Esophagus muscularis mucosa (tissue), 4 donors: ENCODE data around the gene SNIP1. TPM values are rescaled to one million over a fixed set of nuclear protein-coding genes. Genes with fewer than 3 reads are reported as not detected.
"Not testable (repeated sequence)": the region's sequence is repeated elsewhere in the genome, so short reads cannot be mapped to it uniquely, and the experiment has no call there.

Source experiments
- DNase-seq: peaks from one replicate; pipeline ENCODE4 v3.0.0-alpha.2; 2017; ENCODE audit errors: extremely low spot score
- H3K27ac ChIP-seq, 4 donors: fragments of 200-600 bp; sonication (generic); replicated peaks in 1 of 4; 1 replicate in 3 of 4; 2 replicates in 1 of 4; pipeline ENCODE4 v1.5.1; 2016 to 2019; ENCODE audit warnings: mild to moderate bottlenecking in 1 of 4
- H3K27me3 ChIP-seq, 4 donors: fragments of 200-600 bp; sonication (generic); one replicate each; pipeline versions ENCODE4 v1.5.1 to v1.6.0; 2016 to 2019
- H3K36me3 ChIP-seq, 4 donors: fragments of 200-600 bp; sonication (generic); one replicate each; pipeline ENCODE4 v1.5.1; 2016 to 2019
- H3K4me1 ChIP-seq, 4 donors: fragments of 200-600 bp; sonication (generic); one replicate each; pipeline ENCODE4 v1.5.1; 2016 to 2019
- H3K4me3 ChIP-seq, 4 donors: fragments of 200-600 bp; sonication (generic); 1 replicate in 2 of 4; 2 replicates in 2 of 4; pipeline ENCODE4 v1.5.1; 2016 to 2019; ENCODE audit warnings: mild to moderate bottlenecking in 4 of 4, moderate library complexity in 1 of 4
- H3K9me3 ChIP-seq, 4 donors: fragments of 200-600 bp; sonication (generic); 1 replicate in 3 of 4; 2 replicates in 1 of 4; pipeline ENCODE4 v1.5.1; 2016 to 2019
- EP300 ChIP-seq: sonication (generic); formaldehyde crosslinking; IDR thresholded peaks from one replicate; pipeline ENCODE4 v1.6.1; 2017; ENCODE audit warnings: antibody characterized with exemption
- POLR2A ChIP-seq: fragments of 450-650 bp; IDR thresholded peaks from one replicate; pipeline ENCODE4 v1.6.1; 2017; ENCODE audit warnings: antibody characterized with exemption, moderate library complexity, mild to moderate bottlenecking, low read depth
- POLR2AphosphoS5 ChIP-seq, 2 donors: sonication (generic); formaldehyde crosslinking; IDR thresholded peaks; one replicate each; pipeline ENCODE4 v1.6.1; 2017; ENCODE audit warnings: antibody characterized with exemption in 2 of 2
- WGBS: methylation state at CpG from one replicate; pipeline ENCODE4 v1.1.5; 2018; 5-methylcytosine and 5-hydroxymethylcytosine counted together
- intact Hi-C: fragments of 100-400 bp; cut with DNase I; formaldehyde crosslinking; loops from one replicate; pipeline ENCODE4 v1.15.1; 2023
- total RNA-seq, 4 donors: library from RNA; depleted of rRNA; stranded (reverse); fragments of >200 nt; gene quantifications; one replicate each; pipeline versions ENCODE4 v1.1.0 to v1.2.1, GENCODE V29; 2016
- TF ChIP-seq, protein P1 (sequence below), 3 experiments: fragments of 200-600 bp in 2 of 3; fragments of 450-650 bp in 1 of 3; sonication (generic) in 2 of 3; IDR thresholded peaks; one replicate each; pipeline ENCODE4 v1.5.1; 2017 to 2019; ENCODE audit warnings: antibody characterized with exemption in 3 of 3, mild to moderate bottlenecking in 2 of 3, moderate library complexity in 1 of 3

The SNIP1 gene
- total RNA-seq, 4 donors from 2014 or later = 9.8 to 19.9 (median 12.1) TPM

DNA sequence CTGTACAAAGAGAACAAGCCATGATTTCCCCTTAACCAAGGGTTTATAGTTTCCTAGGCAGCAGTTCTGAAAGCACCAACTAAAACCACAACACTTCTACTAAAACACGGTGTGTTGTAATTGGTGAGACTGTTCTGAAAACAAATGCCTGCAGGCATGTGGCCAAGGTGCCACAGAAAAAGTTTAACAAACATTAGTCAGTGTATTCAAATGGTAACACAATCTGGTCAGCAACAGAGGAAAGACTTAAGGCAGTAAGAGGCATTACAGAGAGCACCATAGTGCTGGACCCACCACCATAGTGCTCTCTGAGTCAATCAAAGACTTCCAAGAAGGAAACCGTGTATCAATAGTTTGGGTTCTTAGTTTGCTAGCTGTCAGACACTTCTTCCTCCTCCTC, 16.7 kb downstream of the SNIP1 start:
- H3K27me3 ChIP-seq = no peaks in the 10 kb centered on the region
- H3K4me3 ChIP-seq = no peak overlapping the region
- 80% methylated on average over 2 of the region's 2 CpGs for WGBS
- peak overlapping the region in 1 of 4 donors; percentile 16 for H3K27ac ChIP-seq
- H3K4me1 ChIP-seq = peaks cover 15 to 22% (median 16%) of the 10 kb centered on the region in 4 donors
- no peak for DNase-seq
- intact Hi-C loops = no loop called here
- no peaks in the 10 kb centered on the region for H3K9me3 ChIP-seq
- peaks cover 44 to 71% (median 58%) of the 10 kb centered on the region in 4 donors for H3K36me3 ChIP-seq
- TF ChIP-seq, protein P1, sequence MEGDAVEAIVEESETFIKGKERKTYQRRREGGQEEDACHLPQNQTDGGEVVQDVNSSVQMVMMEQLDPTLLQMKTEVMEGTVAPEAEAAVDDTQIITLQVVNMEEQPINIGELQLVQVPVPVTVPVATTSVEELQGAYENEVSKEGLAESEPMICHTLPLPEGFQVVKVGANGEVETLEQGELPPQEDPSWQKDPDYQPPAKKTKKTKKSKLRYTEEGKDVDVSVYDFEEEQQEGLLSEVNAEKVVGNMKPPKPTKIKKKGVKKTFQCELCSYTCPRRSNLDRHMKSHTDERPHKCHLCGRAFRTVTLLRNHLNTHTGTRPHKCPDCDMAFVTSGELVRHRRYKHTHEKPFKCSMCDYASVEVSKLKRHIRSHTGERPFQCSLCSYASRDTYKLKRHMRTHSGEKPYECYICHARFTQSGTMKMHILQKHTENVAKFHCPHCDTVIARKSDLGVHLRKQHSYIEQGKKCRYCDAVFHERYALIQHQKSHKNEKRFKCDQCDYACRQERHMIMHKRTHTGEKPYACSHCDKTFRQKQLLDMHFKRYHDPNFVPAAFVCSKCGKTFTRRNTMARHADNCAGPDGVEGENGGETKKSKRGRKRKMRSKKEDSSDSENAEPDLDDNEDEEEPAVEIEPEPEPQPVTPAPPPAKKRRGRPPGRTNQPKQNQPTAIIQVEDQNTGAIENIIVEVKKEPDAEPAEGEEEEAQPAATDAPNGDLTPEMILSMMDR (IDR thresholded peaks at IDR 0.05) = no peak
- TF ChIP-seq EP300 (no peak), POLR2A (no peak), POLR2AphosphoS5 (IDR thresholded peaks at IDR 0.05) (no peak)

DNA sequence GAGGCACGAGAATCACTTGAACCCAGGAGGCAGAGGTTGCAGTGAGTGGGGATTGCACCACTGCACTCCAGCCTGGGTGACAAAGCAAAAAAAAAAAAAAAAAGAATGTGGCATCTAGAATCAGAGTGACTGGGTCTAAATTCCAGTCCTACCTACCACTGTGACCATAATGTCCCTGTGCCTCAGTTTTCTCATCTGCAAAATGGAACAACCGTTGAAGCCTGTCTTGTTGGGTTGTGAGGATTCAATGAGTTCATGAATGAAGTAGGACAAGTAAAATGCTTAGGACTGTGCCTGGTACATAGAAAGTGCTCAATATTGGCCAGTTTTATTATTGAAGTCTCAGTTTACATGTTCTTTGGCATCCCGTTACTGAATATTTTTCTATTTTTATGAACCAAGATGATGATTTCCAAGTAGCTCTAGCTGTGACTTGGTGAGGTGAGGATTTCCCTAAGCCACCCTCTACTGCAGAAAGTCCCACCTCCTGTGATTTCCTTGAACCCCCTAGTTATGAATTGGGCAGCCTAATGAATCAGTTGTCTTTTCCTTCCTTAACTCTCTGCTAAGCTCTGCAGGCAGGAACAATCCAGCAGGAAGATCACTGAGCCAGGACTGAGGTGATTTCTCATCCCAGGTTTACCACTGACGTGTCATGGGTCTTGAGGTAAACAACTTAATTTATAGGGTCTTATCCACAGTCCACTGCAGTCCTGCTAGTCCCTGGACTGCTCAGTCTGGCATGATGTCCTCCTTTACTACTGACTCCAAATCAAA, 20.6 kb downstream of the SNIP1 start:
- H3K27ac ChIP-seq = peak overlapping the region; percentile 59 to 79 (median 72)
- DNase-seq = no peak

DNA sequence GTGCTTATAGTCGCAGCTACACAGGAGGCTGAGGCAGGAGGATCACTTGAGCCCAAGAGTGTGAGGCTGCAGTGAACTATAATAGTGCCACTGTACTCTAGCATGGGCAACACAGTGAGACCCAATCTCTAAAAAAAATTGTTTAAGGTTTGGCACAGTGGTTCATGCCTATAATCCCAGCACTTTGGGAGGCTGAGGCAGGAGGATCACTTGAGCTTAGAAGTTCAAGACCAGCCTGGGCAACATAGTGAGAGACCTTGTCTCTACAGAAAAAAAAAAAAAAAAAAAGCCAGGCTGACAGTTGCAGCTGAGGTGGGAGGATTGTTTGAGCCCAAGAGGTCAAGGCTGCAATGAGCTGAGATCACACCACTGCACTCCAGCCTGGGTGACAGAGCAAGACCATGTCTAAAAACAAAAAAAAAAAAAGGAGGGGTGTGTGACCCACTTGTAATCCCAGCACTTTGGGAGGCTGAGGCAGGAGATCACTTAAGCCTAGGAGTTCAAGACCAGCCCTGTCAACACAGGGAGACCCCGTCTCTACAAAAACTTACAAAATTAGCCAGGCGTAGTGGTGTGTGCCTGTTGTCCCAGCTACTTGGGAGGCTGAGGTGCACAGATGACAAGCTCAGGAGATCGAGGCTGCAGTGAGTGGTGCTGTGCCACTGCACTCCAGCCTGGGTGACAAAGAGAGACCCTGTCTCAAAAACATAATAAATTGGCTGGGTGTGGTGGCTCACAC, 21.5 kb downstream of the SNIP1 start:
- H3K4me3 ChIP-seq, H3K27me3 ChIP-seq, H3K9me3 ChIP-seq, DNase-seq, intact Hi-C loops, H3K27ac ChIP-seq: not testable (repeated sequence)
- H3K4me1 ChIP-seq = peaks cover 15 to 22% (median 16%) of the 10 kb centered on the region in 4 donors
- peaks cover 9 to 26% (median 22%) of the 10 kb centered on the region in 4 donors for H3K36me3 ChIP-seq
- 93% methylated on average over 4 of the region's 4 CpGs for WGBS

More for the DNA sequence above, 20.6 kb downstream of the SNIP1 start:
- WGBS = 90% methylated on average over 4 of the region's 4 CpGs
- TF ChIP-seq EP300 (no peak), POLR2A (no peak), POLR2AphosphoS5 (IDR thresholded peaks at IDR 0.05) (no peak)
- TF ChIP-seq, protein P1 (IDR thresholded peaks at IDR 0.05) = no peak
- no peaks in the 10 kb centered on the region for H3K9me3 ChIP-seq
- H3K27me3 ChIP-seq = no peaks in the 10 kb centered on the region
- intact Hi-C loops = no loop called here
- peaks cover 15 to 22% (median 16%) of the 10 kb centered on the region in 4 donors for H3K4me1 ChIP-seq
- peaks cover 15 to 33% (median 31%) of the 10 kb centered on the region in 4 donors for H3K36me3 ChIP-seq
- H3K4me3 ChIP-seq = no peak overlapping the region

DNA sequence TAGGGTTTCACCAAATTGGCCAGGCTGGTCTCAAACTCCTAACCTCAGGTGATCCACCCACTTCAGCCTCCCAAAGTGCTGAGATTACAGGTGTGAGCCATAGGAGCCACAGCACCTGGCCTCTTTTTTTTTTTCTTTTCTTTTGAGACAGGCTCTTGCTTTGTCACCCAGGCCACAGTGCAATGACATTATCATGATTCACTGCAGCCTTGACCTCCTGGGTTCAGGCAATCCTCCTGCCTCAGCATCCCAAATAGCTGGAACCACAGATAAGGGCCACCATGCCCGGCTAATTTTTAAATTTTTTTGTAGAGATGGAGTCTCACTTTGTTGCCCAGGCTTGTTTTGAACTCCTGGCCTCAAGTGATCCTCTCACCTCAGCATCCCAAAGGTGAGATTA, 24.2 kb downstream of the SNIP1 start:
- intact Hi-C loops, H3K27me3 ChIP-seq, H3K4me3 ChIP-seq, H3K36me3 ChIP-seq, H3K9me3 ChIP-seq, DNase-seq, H3K27ac ChIP-seq: not testable (repeated sequence)
- WGBS = 89% methylated on average over 1 of the region's 1 CpG
- peaks cover 15 to 17% (median 15%) of the 10 kb centered on the region in 4 donors for H3K4me1 ChIP-seq

DNA sequence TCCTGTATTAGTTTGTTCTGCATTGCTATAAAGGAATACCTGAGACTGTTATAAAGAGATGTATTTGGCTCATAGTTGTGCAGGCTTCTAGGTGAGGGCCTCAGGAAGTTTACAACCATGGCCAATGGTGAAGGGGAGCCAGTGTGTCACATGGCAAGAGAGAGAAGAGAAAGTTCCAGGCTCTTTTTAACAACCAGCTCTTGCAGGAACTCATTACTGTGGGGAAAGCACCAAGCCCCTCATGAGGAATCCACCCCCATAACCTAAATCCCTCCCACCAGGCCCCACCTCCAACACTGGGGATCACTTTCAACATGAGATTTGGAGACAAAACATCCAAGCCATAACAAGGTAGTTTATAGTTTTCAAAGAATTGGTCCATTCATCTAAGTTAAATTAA, 34.5 kb downstream of the SNIP1 start:
- Histone ChIP-seq H3K4me1 (peaks cover 0 to 8% (median 6%) of the 10 kb centered on the region in 4 donors), H3K27me3 (no peaks in the 10 kb centered on the region), H3K9me3 (no peaks in the 10 kb centered on the region), H3K27ac (no peak overlapping the region), H3K4me3 (no peak overlapping the region), H3K36me3 (no peaks in the 10 kb centered on the region)
- TF ChIP-seq, protein P1 (IDR thresholded peaks at IDR 0.05) = no peak
- TF ChIP-seq EP300 (no peak), POLR2A (no peak), POLR2AphosphoS5 (IDR thresholded peaks at IDR 0.05) (no peak)
- intact Hi-C loops = loop anchor here (10.0 kb wide), 2 partner anchors 75 to 165 kb away; partner anchors contain the start of gene GNL2
- no peak for DNase-seq

DNA sequence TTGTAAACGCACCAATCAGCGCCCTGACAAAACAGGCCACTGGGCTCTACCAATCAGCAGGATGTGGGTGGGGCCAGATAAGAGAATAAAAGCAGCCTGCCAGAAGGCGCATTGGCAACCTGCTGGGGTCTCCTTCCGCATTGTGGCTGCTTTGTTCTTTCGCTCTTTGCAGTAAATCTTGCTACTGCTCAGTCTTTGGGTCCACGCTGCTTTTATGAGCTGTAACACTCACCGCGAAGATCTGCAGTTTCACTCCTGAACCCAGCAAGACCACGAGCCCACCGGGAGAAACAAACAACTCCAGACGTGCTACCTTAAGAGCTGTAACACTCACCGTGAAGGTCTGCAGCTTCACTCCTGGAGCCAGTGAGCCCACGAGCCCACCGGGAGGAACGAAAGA, 35.2 kb downstream of the SNIP1 start:
- not testable (repeated sequence) for H3K36me3 ChIP-seq, DNase-seq, H3K4me3 ChIP-seq, H3K27me3 ChIP-seq, H3K27ac ChIP-seq, H3K4me1 ChIP-seq, H3K9me3 ChIP-seq
- WGBS = 86% methylated on average over 15 of the region's 15 CpGs
- intact Hi-C loops = loop anchor here (10.0 kb wide), 2 partner anchors 76 to 166 kb away; partner anchors contain the start of gene GNL2

DNA sequence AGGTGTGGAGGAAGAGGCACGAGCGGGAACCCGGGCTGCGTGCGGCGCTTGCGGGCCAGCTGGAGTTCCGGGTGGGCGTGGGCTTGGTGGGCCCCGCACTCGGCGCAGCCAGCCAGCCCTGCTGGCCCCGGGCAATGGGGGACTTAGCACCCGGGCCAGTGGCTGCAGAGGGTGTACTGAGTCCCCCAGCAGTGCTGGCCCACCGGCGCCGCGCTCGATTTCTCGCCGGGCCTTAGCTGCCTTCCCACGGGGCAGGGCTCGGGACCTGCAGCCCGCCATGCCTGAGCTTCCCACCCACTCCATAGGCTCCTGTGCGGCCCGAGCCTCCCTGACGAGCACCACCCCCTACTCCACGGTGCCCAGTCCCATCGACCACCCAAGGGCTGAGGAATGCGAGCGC, 35.9 kb downstream of the SNIP1 start:
- 90% methylated on average over 8 of the region's 31 CpGs for WGBS
- not testable (repeated sequence) for H3K27me3 ChIP-seq, H3K36me3 ChIP-seq, H3K27ac ChIP-seq, H3K4me3 ChIP-seq, H3K9me3 ChIP-seq, DNase-seq
- peaks cover 7 to 15% (median 14%) of the 10 kb centered on the region in 4 donors for H3K4me1 ChIP-seq
- intact Hi-C loops = loop anchor here (10.0 kb wide), 2 partner anchors 77 to 167 kb away; partner anchors contain the start of gene GNL2
